ENCODE data around the gene SPTBN5.

Gene SPTBN5

GRCh38 chr15:41861736-41862356 lies 32.0 kb downstream of the SPTBN5 start:
- DNase-seq = no peak

- DNase-seq = no peak
Observed at GRCh38 chr15:41860049-41860828, 33.6 kb downstream of the SPTBN5 start.

GRCh38 chr15:41858756-41859155 lies 35.1 kb downstream of the SPTBN5 start:
- no peak for DNase-seq

GRCh38 chr15:41857316-41857715 lies 36.5 kb downstream of the SPTBN5 start:
- no peak for DNase-seq

- no peak for DNase-seq
Observed at GRCh38 chr15:41856716-41857115, 37.1 kb downstream of the SPTBN5 start.

- no peak for DNase-seq
Observed at GRCh38 chr15:41856262-41856661, 37.6 kb downstream of the SPTBN5 start.

GRCh38 chr15:41855261-41855961 lies 38.4 kb downstream of the SPTBN5 start:
- DNase-seq = no peak

- no peak for DNase-seq
Observed at GRCh38 chr15:41854443-41854842, 39.4 kb downstream of the SPTBN5 start.

- DNase-seq = no peak
Observed at GRCh38 chr15:41853831-41854230, 40.0 kb downstream of the SPTBN5 start.

- DNase-seq = no peak
Observed at GRCh38 chr15:41852736-41853590, 40.9 kb downstream of the SPTBN5 start.

GRCh38 chr15:41851755-41852370 lies 42.0 kb downstream of the SPTBN5 start:
- DNase-seq = no peak

- DNase-seq = no peak
Observed at GRCh38 chr15:41851167-41851523, 42.7 kb downstream of the SPTBN5 start.

GRCh38 chr15:41850482-41851166 lies 43.2 kb downstream of the SPTBN5 start:
- no peak for DNase-seq

- no peak for DNase-seq
Observed at GRCh38 chr15:41849861-41850260, 44.0 kb downstream of the SPTBN5 start.

- DNase-seq = no peak
Observed at GRCh38 chr15:41849204-41849603, 44.6 kb downstream of the SPTBN5 start.

GRCh38 chr15:41848631-41849030 lies 45.2 kb downstream of the SPTBN5 start:
- no peak for DNase-seq

GRCh38 chr15:41847981-41848380 lies 45.9 kb downstream of the SPTBN5 start:
- DNase-seq = no peak

GRCh38 chr15:41847206-41847605 lies 46.6 kb downstream of the SPTBN5 start:
- DNase-seq = no peak

- no peak for DNase-seq
Observed at GRCh38 chr15:41844814-41845213, 49.0 kb downstream of the SPTBN5 start.

- DNase-seq = no peak
Observed at GRCh38 chr15:41843571-41843970, 50.3 kb downstream of the SPTBN5 start.

- DNase-seq = no peak
Observed at GRCh38 chr15:41842229-41842628, 51.6 kb downstream of the SPTBN5 start.

GRCh38 chr15:41841131-41841530 lies 52.7 kb downstream of the SPTBN5 start:
- DNase-seq = no peak

All from T1000 (cell line).